Heart left ventricle (tissue), 16 donors: ENCODE data around the gene FXYD3. TPM values are rescaled to one million over a fixed set of nuclear protein-coding genes. Genes with fewer than 3 reads are reported as not detected.

Source experiments
- ATAC-seq, 4 donors: fragments of 200-7000 bp; cut with Tn5 transposase; one replicate each; pipeline ENCODE4 v1.9.1; 2020 to 2022; ENCODE audit warnings: moderate library complexity in 4 of 4, mild to moderate bottlenecking in 3 of 4, moderate number of reproducible peaks in 1 of 4
- DNase-seq, 5 donors: peaks; one replicate each; pipeline ENCODE4 v3.0.0-alpha.2; 2020
- H3K27ac ChIP-seq, 12 donors: fragments of 200-600 bp; sonication (generic) in 4 of 12; one replicate each; pipeline versions ENCODE4 v1.5.0 to v1.8.0; 2016 to 2022; ENCODE audit warnings: mild to moderate bottlenecking in 2 of 12
- H3K27me3 ChIP-seq, 9 donors: fragments of 200-600 bp; sonication (generic) in 2 of 9; one replicate each; pipeline versions ENCODE4 v1.5.1 to v1.8.0; 2016 to 2022; ENCODE audit warnings: mild to moderate bottlenecking in 3 of 9
- H3K36me3 ChIP-seq, 9 donors: fragments of 200-600 bp; sonication (generic) in 2 of 9; one replicate each; pipeline versions ENCODE4 v1.5.0 to v1.8.0; 2018 to 2022; ENCODE audit warnings: mild to moderate bottlenecking in 2 of 9
- H3K4me1 ChIP-seq, 12 donors: fragments of 200-600 bp; sonication (generic) in 4 of 12; one replicate each; pipeline versions ENCODE4 v1.5.0 to v1.8.0; 2016 to 2022; ENCODE audit warnings: mild to moderate bottlenecking in 3 of 12
- H3K4me3 ChIP-seq, 12 donors: fragments of 200-600 bp; sonication (generic) in 4 of 12; one replicate each; pipeline versions ENCODE4 v1.5.0 to v1.8.0; 2017 to 2022; ENCODE audit warnings: mild to moderate bottlenecking in 9 of 12, moderate library complexity in 4 of 12
- H3K9me3 ChIP-seq, 12 donors: fragments of 200-600 bp; sonication (generic) in 4 of 12; one replicate each; pipeline versions ENCODE4 v1.5.0 to v1.8.0; 2016 to 2022; ENCODE audit warnings: mild to moderate bottlenecking in 1 of 12
- CTCF ChIP-seq, 12 donors: fragments of 200-600 bp; sonication (generic) in 4 of 12; IDR thresholded peaks; one replicate each; pipeline versions ENCODE4 v1.5.0 to v1.8.0; 2018 to 2022; ENCODE audit warnings: antibody characterized with exemption in 12 of 12, mild to moderate bottlenecking in 5 of 12
- POLR2A ChIP-seq, 2 donors: fragments of 450-650 bp; IDR thresholded peaks; one replicate each; pipeline ENCODE4 v1.6.1; 2017; ENCODE audit warnings: antibody characterized with exemption in 2 of 2, mild to moderate bottlenecking in 2 of 2, moderate library complexity in 2 of 2
- WGBS, 4 donors: extraction: QIAGEN DNeasy Blood & Tissue Kit in 2 of 4; methylation state at CpG; one replicate each; pipeline versions ENCODE4 v1.1.5 to v1.1.7; 2013 to 2018; 5-methylcytosine and 5-hydroxymethylcytosine counted together
- intact Hi-C, 10 donors: fragments of 100-400 bp; cut with DNase I; formaldehyde crosslinking; loops; one replicate each; pipeline versions ENCODE4 v1.11.1 to v1.14.2; 2022
- polyA plus RNA-seq, 2 donors: library from polyadenylated mRNA; stranded (reverse); fragments of 200-250 nt; gene quantifications; one replicate each; pipeline ENCODE4 v1.2.3, GENCODE V29; 2013
- total RNA-seq, 9 donors: library from RNA; depleted of rRNA in 2 of 9; stranded (reverse); fragments of >200 nt in 2 of 9; fragmentation: NEBNext Ultra II Directional in 3 of 9; extraction: Animal tissue kit (Norgen Biotek cat#: 25700) in 3 of 9; gene quantifications; one replicate each; pipeline versions ENCODE4 v1.1.0 to v1.2.4, GENCODE V29; 2016 to 2023
- donor health status: ischemic (EF 13 %, LVEDD 7.1; RV severe dilation, severe dysfunction).
- donor health status: healthy with polysubstance abuse.
- donor health status: DM: no; HTN: yes; CAD: no.
- donor health status: DM: no; HTN: no; CAD: no.
- donor health status: ischemic (EF 25% LVEDD 6.9; RV normal size, moderate dysfunction).
- donor health status: ischemic (EF 25% LVEDD 5.7; RV mildly dilated, moderate dysfunction).
- donor health status: healthy.
- donor health status: DM: yes; HTN: yes; CAD: no.
- donor health status: ischemic (EF 35%, LVEDD 5.7; RV mildly dilated, moderate dysfunction).
- donor health status: nonischemic (EF 11% LVEDD 7.7; RV severe dilation, severe dysfunction).
- donor health status: DM: yes; HTN: yes; CAD: no.
- donor health status: PGD.
- donor health status: ischemic (EF 29% LVEDD 5.4; RV normal size, mild dysfunction).
- donor health status: nonischemic (EF 23%, LVEDD 6.1; RV moderate dilation, normal function).

FXYD3 gene
- total and polyA plus RNA-seq, 11 donors: 0.37 to 2.5 (median 0.93) TPM; not detected in 3

- no peak for DNase-seq
- no peak for TF ChIP-seq POLR2A (IDR thresholded peaks at IDR 0.05)
- TF ChIP-seq CTCF (IDR thresholded peaks at IDR 0.05): no peak
- H3K4me3 ChIP-seq: peak overlapping the region in 1 of 12 donors; percentile 13
Measured at GRCh38 chr19:35116072-35116801, 614 bp downstream of the FXYD3 start.

GRCh38 chr19:35117116-35117515 lies 1.5 kb downstream of the FXYD3 start:
- intact Hi-C loops: no loop called here
- Histone ChIP-seq H3K27ac (peak overlapping the region in 1 of 12 donors; percentile 26), H3K36me3 (no peaks in the 10 kb centered on the region), H3K9me3 (no peaks in the 10 kb centered on the region), H3K4me1 (peaks cover 0 to 32% (median 8%) of the 10 kb centered on the region in 12 donors), H3K27me3 (no peaks in the 10 kb centered on the region), H3K4me3 (peak overlapping the region in 1 of 12 donors; percentile 13)
- no peak for TF ChIP-seq POLR2A (IDR thresholded peaks at IDR 0.05)
- no peak for TF ChIP-seq CTCF (IDR thresholded peaks at IDR 0.05)
- ATAC-seq: no peak
- WGBS, 4 donors: 56 to 69% (median 60%) methylated on average over 5 to 8 of the region's 8 CpGs
- no peak for DNase-seq

More at GRCh38 chr19:35116072-35116801, 614 bp downstream of the FXYD3 start:
- no peak for ATAC-seq
- intact Hi-C loops: no loop called here
- no peaks in the 10 kb centered on the region for H3K27me3 ChIP-seq
- H3K27ac ChIP-seq: peak overlapping the region in 1 of 12 donors; percentile 26
- no peaks in the 10 kb centered on the region for H3K36me3 ChIP-seq
- 83 to 92% (median 88%) methylated on average over 12 to 13 of the region's 13 CpGs for WGBS, 4 donors
- H3K4me1 ChIP-seq: peaks cover 0 to 32% (median 8%) of the 10 kb centered on the region in 12 donors
- H3K9me3 ChIP-seq: no peaks in the 10 kb centered on the region

- intact Hi-C loops: no loop called here
- 71 to 81% (median 79%) methylated on average over 11 of the region's 11 CpGs for WGBS, 4 donors
- Histone ChIP-seq H3K4me1 (peaks cover 0 to 35% (median 8%) of the 10 kb centered on the region in 12 donors), H3K36me3 (no peaks in the 10 kb centered on the region), H3K9me3 (no peaks in the 10 kb centered on the region), H3K4me3 (no peak overlapping the region), H3K27ac (no peak overlapping the region), H3K27me3 (no peaks in the 10 kb centered on the region)
- ATAC-seq (no peak), DNase-seq (no peak)
- TF ChIP-seq CTCF (IDR thresholded peaks at IDR 0.05) (no peak), POLR2A (IDR thresholded peaks at IDR 0.05) (no peak)
Measured at GRCh38 chr19:35117799-35118198, 2.2 kb downstream of the FXYD3 start.

- ATAC-seq: peak in 1 of 4 donors; percentile 9
- no peaks in the 10 kb centered on the region for H3K36me3 ChIP-seq
- H3K4me3 ChIP-seq: no peak overlapping the region
- peak overlapping the region in 2 of 12 donors; percentile 11 for H3K27ac ChIP-seq
- DNase-seq: no peak
- 78 to 86% (median 83%) methylated on average over 8 to 13 of the region's 13 CpGs for WGBS, 4 donors
- peaks cover 0 to 41% (median 10%) of the 10 kb centered on the region in 12 donors for H3K4me1 ChIP-seq
- no peak for TF ChIP-seq CTCF (IDR thresholded peaks at IDR 0.05)
- no peak for TF ChIP-seq POLR2A (IDR thresholded peaks at IDR 0.05)
- intact Hi-C loops: no loop called here
- no peaks in the 10 kb centered on the region for H3K27me3 ChIP-seq
- H3K9me3 ChIP-seq: no peaks in the 10 kb centered on the region
Measured at GRCh38 chr19:35118268-35119020, 2.8 kb downstream of the FXYD3 start.
